ENCODE results near the gene FLT4. TPM values are rescaled to one million over a fixed set of nuclear protein-coding genes. Genes with fewer than 3 reads are reported as not detected.

FLT4 gene
- total RNA-seq, 3 donors from 2014 or later (not counting 1 experiment from before 2014, with no cell fraction given) = 0.68 to 0.92 (median 0.78) TPM

GRCh38 chr5:180648658-180649296, 623 bp downstream of the FLT4 start:
- no peak overlapping the region for H3K27ac Mint-ChIP-seq
- H3K4me3 Mint-ChIP-seq = peak overlapping the region; percentile 74
- Histone ChIP-seq H3K9me3 (ENCODE audit: control insufficient read depth, insufficient read depth, low read length) (no peaks in the 10 kb centered on the region), H3K27ac (ENCODE audit: low read length) (no peak overlapping the region), H3K4me3 (ENCODE audit: low read length) (no peak overlapping the region), H3K27me3 (ENCODE audit: control insufficient read depth, insufficient read depth, low read length) (peaks cover 9% of the 10 kb centered on the region), H3K4me1 (ENCODE audit: control insufficient read depth, insufficient read depth, low read length) (peaks cover 8% of the 10 kb centered on the region), H3K36me3 (ENCODE audit: control insufficient read depth, insufficient read depth, low read length) (no peaks in the 10 kb centered on the region)
- H3K36me3 Mint-ChIP-seq = no peaks in the 10 kb centered on the region
- H3K27me3 Mint-ChIP-seq (ENCODE audit: low read depth in 2 of 2) = peaks cover 39 to 46% of the 10 kb centered on the region in 2 donors
- DNase-seq = peak in 1 of 2 donors; percentile 41
- peaks cover 8% of the 10 kb centered on the region in 2 donors for H3K4me1 Mint-ChIP-seq
- ATAC-seq = peak in 1 of 3 donors; percentile 30
- 11% methylated on average over 80 of the region's 80 CpGs for WGBS (ENCODE audit: insufficient coverage)
- intact Hi-C loops (cut with micrococcal nuclease) = no loop called here
- H3K9me3 Mint-ChIP-seq = no peaks in the 10 kb centered on the region
- TF ChIP-seq CTCF (IDR thresholded peaks at IDR 0.05) = no peak

GRCh38 chr5:180647941-180648500, 1.4 kb downstream of the FLT4 start:
- H3K27me3 Mint-ChIP-seq (ENCODE audit: low read depth in 2 of 2) = peaks cover 38 to 45% of the 10 kb centered on the region in 2 donors
- Histone ChIP-seq H3K27ac (ENCODE audit: low read length) (no peak overlapping the region), H3K36me3 (ENCODE audit: control insufficient read depth, insufficient read depth, low read length) (no peaks in the 10 kb centered on the region), H3K4me3 (ENCODE audit: low read length) (no peak overlapping the region), H3K27me3 (ENCODE audit: control insufficient read depth, insufficient read depth, low read length) (peaks cover 9% of the 10 kb centered on the region), H3K9me3 (ENCODE audit: control insufficient read depth, insufficient read depth, low read length) (no peaks in the 10 kb centered on the region), H3K4me1 (ENCODE audit: control insufficient read depth, insufficient read depth, low read length) (peaks cover 8% of the 10 kb centered on the region)
- ATAC-seq (no peak), DNase-seq (no peak)
- peaks cover 8% of the 10 kb centered on the region in 2 donors for H3K4me1 Mint-ChIP-seq
- peak overlapping the region; percentile 74 for H3K4me3 Mint-ChIP-seq
- H3K36me3 Mint-ChIP-seq = no peaks in the 10 kb centered on the region
- WGBS (ENCODE audit: insufficient coverage) = 92% methylated on average over 8 of the region's 8 CpGs
- no peaks in the 10 kb centered on the region for H3K9me3 Mint-ChIP-seq
- no peak overlapping the region for H3K27ac Mint-ChIP-seq
- no peak for TF ChIP-seq CTCF (IDR thresholded peaks at IDR 0.05)
- intact Hi-C loops (cut with micrococcal nuclease) = no loop called here

DNA sequence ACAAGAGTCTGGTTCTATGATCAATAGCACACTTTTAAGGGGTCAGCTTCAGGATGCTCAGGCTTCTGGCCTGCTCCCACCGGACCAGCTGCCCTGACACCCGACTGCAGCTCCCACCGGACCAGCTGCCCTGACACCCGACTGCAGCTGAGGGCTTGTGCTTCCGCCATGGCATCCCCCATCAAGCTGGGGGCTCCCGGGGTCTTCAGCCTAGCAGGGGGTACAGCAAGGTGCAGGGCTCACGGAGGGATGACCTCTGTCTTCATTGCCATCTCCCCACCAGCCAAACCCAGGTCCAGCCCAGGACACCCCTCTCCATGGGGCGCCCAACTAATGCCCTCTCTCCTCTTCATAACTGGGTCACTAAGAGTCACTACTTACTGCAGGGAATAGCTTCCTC, 1.9 kb downstream of the FLT4 start:
- Mint-ChIP-seq H3K36me3 (no peaks in the 10 kb centered on the region), H3K9me3 (no peaks in the 10 kb centered on the region), H3K4me3 (peak overlapping the region; percentile 2), H3K4me1 (peaks cover 8% of the 10 kb centered on the region in 2 donors), H3K27ac (no peak overlapping the region), H3K27me3 (ENCODE audit: low read depth in 2 of 2) (peaks cover 33 to 40% of the 10 kb centered on the region in 2 donors)
- ATAC-seq (no peak), DNase-seq (no peak)
- H3K36me3 ChIP-seq (ENCODE audit: control insufficient read depth, insufficient read depth, low read length) = no peaks in the 10 kb centered on the region
- H3K4me3 ChIP-seq (ENCODE audit: low read length) = no peak overlapping the region
- H3K27me3 ChIP-seq (ENCODE audit: control insufficient read depth, insufficient read depth, low read length) = peaks cover 9% of the 10 kb centered on the region
- intact Hi-C loops (cut with micrococcal nuclease) = no loop called here
- peaks cover 8% of the 10 kb centered on the region for H3K4me1 ChIP-seq (ENCODE audit: control insufficient read depth, insufficient read depth, low read length)
- 94% methylated on average over 7 of the region's 8 CpGs for WGBS (ENCODE audit: insufficient coverage)
- no peak for TF ChIP-seq CTCF (IDR thresholded peaks at IDR 0.05)
- no peak overlapping the region for H3K27ac ChIP-seq (ENCODE audit: low read length)
- H3K9me3 ChIP-seq (ENCODE audit: control insufficient read depth, insufficient read depth, low read length) = no peaks in the 10 kb centered on the region
